GM20000 (cell line): ENCODE data around the gene CEP85L.
A peak's percentile ranks its signal among the peaks of the same experiment; 100 is the strongest.

Experiments
- DNase-seq: peaks from one replicate; pipeline ENCODE4 v3.0.0; 2012; ENCODE audit warnings: low spot score
- CTCF ChIP-seq: IDR thresholded peaks from 2 replicates; pipeline ENCODE4 v1.5.1; 2012; ENCODE audit warnings: mild to moderate bottlenecking, control low read depth; ENCODE audit errors: extremely low read depth, missing control alignments

Gene CEP85L

GRCh38 chr6:118620202-118620601 is 31.2 kb downstream of the CEP85L start:
- no peak for TF ChIP-seq CTCF
- no peak for DNase-seq

- DNase-seq: peak; percentile 56
- TF ChIP-seq CTCF: peak; percentile 97
Measured at GRCh38 chr6:118618676-118619377, 32.6 kb downstream of the CEP85L start.

GRCh38 chr6:118617417-118617816 is 34.0 kb downstream of the CEP85L start:
- DNase-seq: no peak
- no peak for TF ChIP-seq CTCF

GRCh38 chr6:118611334-118611733 is 40.1 kb downstream of the CEP85L start:
- DNase-seq: no peak
- no peak for TF ChIP-seq CTCF

- TF ChIP-seq CTCF: no peak
- no peak for DNase-seq
Measured at GRCh38 chr6:118606858-118607257, 44.5 kb downstream of the CEP85L start.

GRCh38 chr6:118606268-118606667 is 45.1 kb downstream of the CEP85L start:
- peak; percentile 24 for DNase-seq
- no peak for TF ChIP-seq CTCF

GRCh38 chr6:118603372-118603771 is 48.0 kb downstream of the CEP85L start:
- DNase-seq: no peak
- no peak for TF ChIP-seq CTCF
